Choroid plexus epithelial cell (primary cell): ENCODE results near the gene METRN.
A peak's percentile ranks its signal among the peaks of the same experiment; 100 is the strongest.

Source experiments
- DNase-seq: peaks from one replicate; pipeline ENCODE4 v3.0.0-alpha.2; 2010; ENCODE audit warnings: low read depth
- H3K4me3 ChIP-seq: 2 replicates; pipeline ENCODE4 v1.5.1; 2011; ENCODE audit warnings: low read depth, mild to moderate bottlenecking, control low read depth, low read length, moderate library complexity
- TF ChIP-seq, protein P1 (sequence below): conservative IDR thresholded peaks from 2 replicates; pipeline ENCODE4 v1.5.1; 2011; ENCODE audit warnings: low read depth, mild to moderate bottlenecking, control low read depth, inconsistent platforms, low read length, moderate library complexity

The METRN gene

DNA sequence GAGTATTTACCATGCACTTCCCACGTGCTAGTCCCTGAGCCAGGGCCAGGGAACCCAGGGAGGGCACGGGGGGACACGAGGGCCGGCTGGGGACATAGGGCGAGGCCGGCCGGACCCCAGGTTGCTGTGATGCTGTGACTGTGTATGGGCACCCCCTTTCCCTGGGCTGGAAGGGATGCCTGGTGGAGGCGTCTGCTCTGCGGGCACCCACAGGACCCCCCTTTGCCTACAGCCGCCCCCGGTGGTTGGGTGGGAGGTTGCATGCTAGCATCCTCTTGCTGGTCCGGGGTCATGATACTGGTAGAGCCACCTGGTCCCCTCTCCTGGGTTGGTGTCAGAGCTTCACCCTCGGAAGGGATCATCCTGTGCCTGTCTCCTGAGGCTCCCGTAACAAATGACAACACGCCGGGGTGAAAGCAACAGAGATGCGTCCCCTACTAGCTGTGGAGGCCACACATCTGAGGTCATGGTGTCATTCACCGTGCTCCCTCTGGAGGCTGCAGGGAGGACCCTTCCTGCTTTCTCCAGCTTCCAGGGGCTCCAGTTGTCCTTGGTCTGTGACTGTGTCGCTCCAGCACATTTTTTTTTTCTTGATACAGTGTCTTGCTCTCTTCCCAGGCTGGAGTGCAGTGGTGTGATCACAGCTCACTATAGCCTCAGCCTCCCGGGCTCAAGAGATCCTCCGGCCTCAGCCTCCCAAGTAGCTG, 29.0 kb downstream of the METRN start:
- no peak for DNase-seq
- TF ChIP-seq, protein P1, sequence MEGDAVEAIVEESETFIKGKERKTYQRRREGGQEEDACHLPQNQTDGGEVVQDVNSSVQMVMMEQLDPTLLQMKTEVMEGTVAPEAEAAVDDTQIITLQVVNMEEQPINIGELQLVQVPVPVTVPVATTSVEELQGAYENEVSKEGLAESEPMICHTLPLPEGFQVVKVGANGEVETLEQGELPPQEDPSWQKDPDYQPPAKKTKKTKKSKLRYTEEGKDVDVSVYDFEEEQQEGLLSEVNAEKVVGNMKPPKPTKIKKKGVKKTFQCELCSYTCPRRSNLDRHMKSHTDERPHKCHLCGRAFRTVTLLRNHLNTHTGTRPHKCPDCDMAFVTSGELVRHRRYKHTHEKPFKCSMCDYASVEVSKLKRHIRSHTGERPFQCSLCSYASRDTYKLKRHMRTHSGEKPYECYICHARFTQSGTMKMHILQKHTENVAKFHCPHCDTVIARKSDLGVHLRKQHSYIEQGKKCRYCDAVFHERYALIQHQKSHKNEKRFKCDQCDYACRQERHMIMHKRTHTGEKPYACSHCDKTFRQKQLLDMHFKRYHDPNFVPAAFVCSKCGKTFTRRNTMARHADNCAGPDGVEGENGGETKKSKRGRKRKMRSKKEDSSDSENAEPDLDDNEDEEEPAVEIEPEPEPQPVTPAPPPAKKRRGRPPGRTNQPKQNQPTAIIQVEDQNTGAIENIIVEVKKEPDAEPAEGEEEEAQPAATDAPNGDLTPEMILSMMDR, result no peak
- H3K4me3 ChIP-seq, result no peak overlapping the region

DNA sequence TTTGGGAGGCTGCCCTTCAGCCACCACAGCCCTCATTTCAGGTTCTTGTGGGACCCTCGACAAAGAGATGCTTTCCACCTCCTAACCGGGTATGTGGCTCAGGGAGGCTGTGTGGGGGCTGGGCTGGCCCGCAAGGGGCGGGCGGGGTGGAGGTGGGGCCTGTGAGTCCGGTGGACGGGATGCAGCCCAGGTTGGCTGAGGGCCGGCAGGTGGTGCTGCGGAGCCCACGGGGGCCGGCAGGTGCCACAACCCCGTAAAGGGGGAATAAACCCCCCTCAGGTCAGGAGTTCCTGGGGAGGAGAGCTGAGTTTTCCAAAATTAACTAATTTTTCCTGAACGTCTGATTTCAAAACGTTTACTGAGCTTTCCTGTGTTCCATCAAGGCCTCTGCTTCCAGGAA, 30.8 kb downstream of the METRN start:
- H3K4me3 ChIP-seq, result no peak overlapping the region
- DNase-seq, result no peak
- TF ChIP-seq, protein P1, result peak; percentile 50

DNA sequence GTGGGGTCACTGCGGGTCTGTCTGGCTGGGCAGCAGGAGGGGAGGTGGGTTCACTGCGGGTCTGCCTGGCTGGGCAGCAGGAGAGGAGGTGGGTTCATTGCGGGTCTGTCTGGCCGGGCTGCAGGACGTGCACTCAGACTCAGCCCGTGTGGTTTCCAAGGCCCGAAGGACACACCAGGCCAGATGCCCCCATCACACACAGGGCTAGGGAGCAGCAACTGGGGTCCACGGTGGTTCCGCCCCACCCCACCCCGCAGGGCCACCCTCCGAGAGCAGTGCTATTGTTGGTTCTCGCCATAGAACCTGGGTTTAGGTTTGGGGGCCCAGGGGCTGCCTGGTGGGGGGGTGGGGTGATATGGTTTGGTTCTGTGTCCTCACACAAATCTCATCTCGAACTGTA, 31.7 kb downstream of the METRN start:
- TF ChIP-seq, protein P1, result no peak
- no peak for DNase-seq
- H3K4me3 ChIP-seq, result no peak overlapping the region

DNA sequence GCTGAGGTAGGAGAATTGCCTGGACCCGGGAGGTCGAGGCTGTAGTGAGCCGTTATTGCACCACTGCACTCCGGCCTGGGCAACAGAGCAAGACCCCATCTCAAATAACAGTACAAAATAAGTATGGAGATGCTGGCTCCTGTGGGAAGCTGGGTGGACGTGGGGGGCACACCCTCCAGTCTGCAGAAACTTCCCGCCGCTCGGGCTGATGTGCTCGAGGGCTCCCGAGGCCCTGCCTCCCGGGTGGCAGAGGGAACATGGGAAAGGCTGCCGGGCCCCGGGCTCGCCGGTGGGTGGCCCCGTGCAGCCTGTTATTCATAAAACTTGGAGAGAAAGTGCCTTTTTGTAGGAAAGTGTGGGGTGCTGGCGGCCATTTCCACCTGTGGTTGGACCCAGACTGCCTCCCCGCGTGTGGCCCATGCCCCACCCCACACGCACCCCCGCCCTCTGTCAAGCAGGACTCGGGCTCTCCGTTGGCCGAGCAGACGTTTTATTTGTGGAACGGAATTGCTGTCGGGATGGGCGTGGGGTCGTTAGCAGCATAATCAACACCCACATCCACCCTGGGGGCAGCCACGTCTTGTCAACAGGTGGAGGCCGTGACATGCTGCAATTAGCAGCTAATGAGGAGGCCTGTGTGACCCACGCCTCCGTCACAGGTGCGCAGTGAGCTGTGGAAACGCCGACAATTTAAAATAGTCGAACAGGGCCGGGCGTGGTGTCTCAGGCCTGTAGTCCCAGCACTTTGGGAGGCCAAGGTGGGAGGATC, 33.2 kb downstream of the METRN start:
- DNase-seq, result no peak

DNA sequence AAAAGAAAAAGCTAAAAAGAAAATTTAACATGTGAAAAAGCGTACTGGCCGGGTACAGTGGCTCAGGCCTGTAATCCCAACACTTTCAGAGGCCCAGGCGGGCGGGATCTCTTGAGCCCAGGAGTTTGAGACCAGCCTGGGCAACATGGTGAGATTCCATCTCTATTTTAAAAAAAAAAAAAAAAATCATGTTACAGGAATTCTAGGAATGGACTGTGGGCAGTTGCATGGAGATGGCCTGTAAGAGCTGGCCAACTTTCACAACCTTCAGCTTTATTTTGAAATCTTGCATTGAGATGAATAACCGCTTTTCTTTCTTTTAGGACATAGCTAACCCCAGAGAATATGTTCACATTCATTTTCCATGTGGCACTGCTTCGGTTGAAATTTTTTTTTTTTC, 34.1 kb downstream of the METRN start:
- H3K4me3 ChIP-seq, result no peak overlapping the region
- TF ChIP-seq, protein P1, result no peak
- peak; percentile 79 for DNase-seq

More for the DNA sequence above, 33.2 kb downstream of the METRN start:
- TF ChIP-seq, protein P1, result no peak
- H3K4me3 ChIP-seq, result no peak overlapping the region

DNA sequence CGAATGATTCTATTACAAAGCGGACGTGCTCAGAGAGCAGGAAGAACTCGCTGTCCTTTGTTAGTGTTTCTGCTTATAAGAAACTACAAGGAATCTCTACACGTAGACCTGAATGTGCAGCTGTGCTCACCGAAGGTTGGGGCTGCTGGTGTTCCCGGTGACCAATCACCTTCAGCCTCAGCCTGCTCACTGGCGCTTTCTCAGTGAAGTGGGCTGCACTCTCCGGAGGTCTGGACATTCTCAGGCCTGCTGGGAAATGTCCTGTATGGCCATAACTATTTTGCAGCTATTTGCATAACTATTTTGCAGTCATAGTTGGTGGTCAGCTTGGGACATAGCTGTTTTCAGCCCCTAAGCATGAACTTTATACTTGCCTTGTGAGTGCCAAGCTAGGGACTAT, 35.6 kb downstream of the METRN start:
- TF ChIP-seq, protein P1, result no peak
- DNase-seq, result no peak

More for the DNA sequence above, 35.6 kb downstream of the METRN start:
- H3K4me3 ChIP-seq, result no peak overlapping the region
